ENCODE data around the gene RGS14.

Gene RGS14

DNA sequence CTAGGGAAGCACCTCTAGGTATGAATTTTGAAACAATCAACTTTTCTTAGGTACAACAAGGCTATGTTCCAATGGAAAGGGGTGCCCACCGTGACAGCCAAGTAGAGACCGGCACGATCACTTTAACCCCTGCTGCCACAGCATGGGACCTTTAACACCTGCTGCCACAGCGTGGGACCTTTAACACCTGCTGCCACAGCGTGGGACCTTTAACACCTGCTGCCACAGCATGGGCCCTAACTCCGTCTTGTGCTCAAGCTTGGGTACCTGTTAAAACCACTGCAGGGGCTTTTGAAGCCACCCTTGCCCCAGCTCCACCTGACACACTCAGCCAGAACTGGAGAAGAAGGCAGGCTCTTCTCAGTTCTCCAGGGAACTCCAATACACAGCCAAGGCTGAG, 27.8 kb upstream of the RGS14 start:
- no peak overlapping the region for H3K4me3 ChIP-seq (ENCODE audit: low read depth, low read length)
- TF ChIP-seq, protein P1, sequence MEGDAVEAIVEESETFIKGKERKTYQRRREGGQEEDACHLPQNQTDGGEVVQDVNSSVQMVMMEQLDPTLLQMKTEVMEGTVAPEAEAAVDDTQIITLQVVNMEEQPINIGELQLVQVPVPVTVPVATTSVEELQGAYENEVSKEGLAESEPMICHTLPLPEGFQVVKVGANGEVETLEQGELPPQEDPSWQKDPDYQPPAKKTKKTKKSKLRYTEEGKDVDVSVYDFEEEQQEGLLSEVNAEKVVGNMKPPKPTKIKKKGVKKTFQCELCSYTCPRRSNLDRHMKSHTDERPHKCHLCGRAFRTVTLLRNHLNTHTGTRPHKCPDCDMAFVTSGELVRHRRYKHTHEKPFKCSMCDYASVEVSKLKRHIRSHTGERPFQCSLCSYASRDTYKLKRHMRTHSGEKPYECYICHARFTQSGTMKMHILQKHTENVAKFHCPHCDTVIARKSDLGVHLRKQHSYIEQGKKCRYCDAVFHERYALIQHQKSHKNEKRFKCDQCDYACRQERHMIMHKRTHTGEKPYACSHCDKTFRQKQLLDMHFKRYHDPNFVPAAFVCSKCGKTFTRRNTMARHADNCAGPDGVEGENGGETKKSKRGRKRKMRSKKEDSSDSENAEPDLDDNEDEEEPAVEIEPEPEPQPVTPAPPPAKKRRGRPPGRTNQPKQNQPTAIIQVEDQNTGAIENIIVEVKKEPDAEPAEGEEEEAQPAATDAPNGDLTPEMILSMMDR (IDR thresholded peaks at IDR 0.05; ENCODE audit: low read depth, low read length) = no peak

DNA sequence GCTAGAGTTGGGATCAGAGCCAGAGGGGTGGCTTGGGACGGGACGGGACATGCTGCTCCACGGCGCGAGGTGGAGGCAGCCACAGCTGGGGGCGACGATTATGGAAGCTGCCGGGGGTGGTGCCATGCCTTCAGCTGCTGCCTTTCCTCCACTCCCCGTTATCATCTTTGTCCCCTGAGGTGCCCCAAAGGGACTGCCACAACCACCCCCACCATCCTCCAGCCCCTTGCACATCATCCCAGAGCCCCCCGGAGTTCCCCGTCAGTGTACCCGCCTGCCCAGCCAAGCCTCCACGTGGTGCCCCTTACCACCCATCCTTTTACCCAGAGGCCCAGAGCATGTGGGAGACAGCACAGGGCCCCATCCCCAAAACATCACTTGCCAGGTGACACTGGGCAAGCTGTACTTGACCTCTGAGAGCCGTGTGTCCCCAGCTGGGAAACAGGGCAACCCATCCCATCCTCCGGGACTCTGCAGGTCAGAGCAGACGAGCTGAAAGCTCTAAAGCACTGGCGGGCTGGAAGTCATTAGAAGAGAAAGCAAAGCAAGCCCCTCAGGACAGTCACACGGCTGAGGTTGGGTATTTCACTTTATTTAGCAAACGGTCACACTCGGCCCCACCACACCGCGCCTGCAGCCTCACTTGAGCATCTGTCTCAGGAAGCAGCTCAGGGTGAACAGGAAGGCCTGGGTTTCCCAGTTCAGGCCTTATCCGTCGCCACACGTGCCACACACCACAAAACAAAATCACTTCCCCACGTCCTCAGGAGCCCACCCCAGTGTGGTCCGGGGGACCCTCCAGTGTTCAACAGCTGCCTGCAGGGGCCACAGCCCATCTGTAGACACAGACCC, 26.5 kb upstream of the RGS14 start:
- TF ChIP-seq, protein P1 (IDR thresholded peaks at IDR 0.05; ENCODE audit: low read depth, low read length) = no peak
- H3K4me3 ChIP-seq (ENCODE audit: low read depth, low read length) = no peak overlapping the region

DNA sequence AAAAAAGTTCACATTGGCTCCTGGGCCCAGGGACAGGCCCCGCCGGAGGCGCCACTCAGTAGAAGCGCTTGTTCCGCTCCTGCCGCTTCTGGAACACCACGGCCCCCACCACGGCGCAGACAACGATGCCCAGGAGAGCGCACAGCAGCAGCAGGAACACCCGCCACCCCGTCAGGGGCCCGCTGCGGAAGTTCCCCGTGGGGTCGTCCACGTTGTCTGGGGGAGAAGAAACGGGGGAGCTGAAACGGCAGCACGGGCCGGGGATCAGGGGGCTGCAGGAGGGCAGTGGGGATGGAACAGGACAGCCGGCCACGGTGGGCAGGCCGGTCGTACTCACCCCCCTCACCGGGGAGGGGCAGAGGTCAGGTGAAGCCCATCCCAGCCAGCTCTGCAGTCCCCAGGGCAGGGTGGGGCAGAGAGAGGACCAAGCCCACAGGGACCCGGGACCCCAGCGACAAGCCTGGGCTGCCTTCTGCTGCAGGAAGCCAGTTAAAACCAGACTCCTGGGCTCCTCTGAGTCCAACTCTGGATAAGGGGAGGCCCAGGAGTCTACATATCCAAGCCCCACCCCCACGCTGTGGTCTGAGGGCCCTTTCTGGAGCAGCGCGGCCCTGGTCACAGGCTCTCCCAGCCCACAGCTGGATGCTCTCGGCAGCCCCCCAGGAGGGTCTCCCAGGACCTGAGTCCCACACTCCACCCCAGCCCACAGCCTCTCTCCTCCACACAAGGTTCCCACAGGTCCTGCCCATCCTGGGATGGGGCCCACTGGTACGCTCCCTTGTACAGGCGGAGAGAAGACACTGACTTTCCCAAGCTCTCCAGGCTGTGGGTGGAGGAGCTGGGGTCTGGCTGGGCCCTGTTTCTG, 25.5 kb upstream of the RGS14 start:
- no peak overlapping the region for H3K4me3 ChIP-seq (ENCODE audit: low read depth, low read length)
- TF ChIP-seq, protein P1 (IDR thresholded peaks at IDR 0.05; ENCODE audit: low read depth, low read length) = no peak

DNA sequence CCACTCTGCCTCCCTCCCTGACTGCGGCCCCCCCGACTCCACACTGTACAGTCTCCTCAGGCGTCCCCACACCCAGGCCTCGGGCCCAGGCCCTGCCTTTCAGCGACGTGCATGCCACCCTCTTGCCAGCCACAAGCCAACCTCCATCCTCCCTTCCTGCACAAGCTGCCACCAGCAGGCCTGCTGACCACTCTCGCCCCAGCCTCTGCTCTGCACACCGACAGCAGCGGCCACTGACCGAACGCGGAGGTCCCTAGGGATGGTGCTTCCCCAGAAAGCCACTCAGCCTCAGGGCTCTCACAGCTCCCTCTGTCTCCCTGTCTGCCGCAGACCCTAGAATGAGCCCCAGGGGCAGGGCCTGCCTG, 24.8 kb upstream of the RGS14 start:
- TF ChIP-seq, protein P1 (IDR thresholded peaks at IDR 0.05; ENCODE audit: low read depth, low read length) = no peak
- no peak overlapping the region for H3K4me3 ChIP-seq (ENCODE audit: low read depth, low read length)

DNA sequence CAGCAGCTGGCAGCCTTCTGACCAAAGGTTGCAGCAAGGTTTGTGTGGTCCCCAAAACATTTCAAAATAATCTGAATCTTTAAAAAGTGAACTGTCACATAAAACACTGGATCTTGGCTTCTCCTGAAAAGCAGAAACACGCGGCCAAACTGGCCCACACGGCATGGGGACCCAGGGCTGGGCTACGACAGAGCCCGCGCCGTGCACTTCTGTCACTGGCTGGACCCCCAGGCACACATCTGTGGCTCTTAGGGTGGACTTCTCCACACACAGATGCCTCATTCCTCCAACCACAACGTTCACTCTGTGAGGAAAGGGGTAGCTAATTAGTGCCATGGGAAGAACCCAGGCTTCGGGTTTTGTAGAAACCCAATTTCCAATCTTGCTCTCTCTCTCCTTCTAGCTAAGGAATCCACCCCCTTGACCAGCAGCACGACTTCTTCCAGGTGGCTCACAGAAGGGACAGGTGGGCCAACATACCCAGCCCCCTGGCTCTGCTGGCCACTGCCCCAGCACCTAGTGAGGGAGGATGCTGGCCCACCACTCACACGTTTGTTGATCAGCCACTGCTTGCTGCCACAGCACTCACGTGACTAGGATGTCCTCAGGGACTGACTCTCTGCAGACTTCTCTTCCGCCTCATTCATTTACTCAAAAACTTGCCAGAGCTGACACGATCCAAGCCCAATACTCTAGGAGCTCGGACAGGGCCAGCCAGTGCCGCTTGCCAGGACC, 24.1 kb upstream of the RGS14 start:
- H3K4me3 ChIP-seq (ENCODE audit: low read depth, low read length) = no peak overlapping the region
- TF ChIP-seq, protein P1 (IDR thresholded peaks at IDR 0.05; ENCODE audit: low read depth, low read length) = no peak

DNA sequence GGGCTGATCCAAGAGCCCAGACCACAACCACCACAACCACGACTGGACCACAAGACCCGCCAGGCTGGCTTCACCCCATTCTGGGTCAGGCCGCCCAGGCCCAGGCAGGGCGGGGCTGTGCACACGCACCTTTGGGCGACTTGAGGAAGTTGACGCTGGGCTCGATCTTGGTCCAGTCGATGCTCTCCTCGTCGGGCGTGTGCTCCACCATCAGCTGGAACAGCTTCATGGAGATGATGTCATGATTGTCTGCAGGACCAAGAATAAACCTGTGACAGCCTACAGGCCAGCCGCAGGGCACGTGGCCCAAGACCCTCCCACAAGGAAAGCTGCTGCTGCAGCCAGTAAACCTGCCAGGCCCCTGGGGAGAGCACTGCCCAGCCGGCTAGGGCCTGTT, 23.6 kb upstream of the RGS14 start:
- no peak overlapping the region for H3K4me3 ChIP-seq (ENCODE audit: low read depth, low read length)
- TF ChIP-seq, protein P1 (IDR thresholded peaks at IDR 0.05; ENCODE audit: low read depth, low read length) = no peak
